NB4 (cell line): Measurements from ENCODE around the gene INO80.

ENCODE experiments used
- CTCF ChIP-seq: IDR thresholded peaks from one replicate; pipeline ENCODE4 v1.5.1; 2012; ENCODE audit warnings: low read depth, low read length
- MAX ChIP-seq: IDR thresholded peaks from 2 replicates; pipeline ENCODE4 v1.6.1; 2011; ENCODE audit warnings: low read depth, low read length
- POLR2A ChIP-seq: IDR thresholded peaks from 2 replicates; pipeline ENCODE4 v1.6.1; 2011; ENCODE audit warnings: mild to moderate bottlenecking; ENCODE audit not compliant: insufficient read length; ENCODE audit errors: extremely low read depth

- TF ChIP-seq CTCF: no peak
- no peak for TF ChIP-seq POLR2A
- TF ChIP-seq MAX: no peak
Measured at GRCh38 chr15:40991355-40991754, 124.7 kb downstream of the INO80 start.
